Prostate gland (tissue), 2 donors: Measurements from ENCODE around the gene TRAPPC6A.

ENCODE experiments used
- POLR2A ChIP-seq: fragments of 450-650 bp; IDR thresholded peaks from one replicate; pipeline ENCODE4 v1.6.1; 2016; ENCODE audit warnings: antibody characterized with exemption, mild to moderate bottlenecking
- POLR2AphosphoS5 ChIP-seq: sonication (generic); formaldehyde crosslinking; IDR thresholded peaks from one replicate; pipeline ENCODE4 v1.6.1; 2017; ENCODE audit warnings: antibody characterized with exemption
- TF ChIP-seq, protein P1 (sequence below), 4 experiments: fragments of 200-600 bp in 2 of 4; fragments of 450-650 bp in 2 of 4; sonication (generic) in 2 of 4; IDR thresholded peaks; 1 replicate in 3 of 4; 2 replicates in 1 of 4; pipeline ENCODE4 v1.5.1; 2016 to 2019; ENCODE audit warnings: antibody characterized with exemption in 4 of 4, mild to moderate bottlenecking in 2 of 4, moderate library complexity in 2 of 4

DNA sequence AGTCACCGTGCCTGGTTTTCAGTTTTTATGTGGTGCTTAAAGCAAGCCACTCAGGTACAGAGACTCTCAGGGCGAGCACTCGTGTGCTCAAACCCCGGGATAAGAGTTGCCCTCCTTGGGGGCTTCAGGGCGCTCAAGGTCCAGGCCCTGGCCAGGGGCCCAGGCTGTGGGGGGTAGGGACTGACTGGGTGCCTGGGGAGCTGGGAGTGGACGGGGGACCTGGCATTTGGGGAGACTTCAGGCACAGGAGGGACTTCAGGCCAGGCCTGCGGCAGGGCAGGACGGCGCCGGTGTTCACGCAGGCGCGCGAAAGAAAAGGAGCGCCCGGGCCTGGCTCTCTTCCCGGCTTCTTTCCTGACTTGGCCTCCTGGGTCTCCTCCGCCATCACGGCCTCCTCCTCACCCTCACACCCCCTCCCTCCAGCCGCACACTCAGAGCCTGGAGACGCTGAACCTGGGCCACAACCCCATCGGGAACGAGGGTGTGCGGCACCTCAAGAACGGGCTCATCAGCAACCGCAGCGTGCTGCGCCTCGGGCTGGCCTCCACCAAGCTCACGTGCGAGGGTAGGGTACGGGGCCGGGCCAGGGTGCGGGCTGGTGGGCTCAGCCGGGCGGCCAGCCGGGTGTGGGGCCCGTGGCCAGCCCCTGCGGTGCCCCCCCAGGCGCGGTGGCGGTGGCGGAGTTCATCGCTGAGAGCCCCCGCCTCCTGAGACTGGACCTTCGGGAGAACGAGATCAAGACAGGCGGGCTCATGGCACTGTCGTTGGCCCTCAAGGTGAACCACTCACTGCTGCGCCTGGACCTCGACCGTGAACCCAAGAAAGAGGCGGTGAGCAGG is 33.4 kb downstream of the TRAPPC6A start:
- TF ChIP-seq, protein P1, sequence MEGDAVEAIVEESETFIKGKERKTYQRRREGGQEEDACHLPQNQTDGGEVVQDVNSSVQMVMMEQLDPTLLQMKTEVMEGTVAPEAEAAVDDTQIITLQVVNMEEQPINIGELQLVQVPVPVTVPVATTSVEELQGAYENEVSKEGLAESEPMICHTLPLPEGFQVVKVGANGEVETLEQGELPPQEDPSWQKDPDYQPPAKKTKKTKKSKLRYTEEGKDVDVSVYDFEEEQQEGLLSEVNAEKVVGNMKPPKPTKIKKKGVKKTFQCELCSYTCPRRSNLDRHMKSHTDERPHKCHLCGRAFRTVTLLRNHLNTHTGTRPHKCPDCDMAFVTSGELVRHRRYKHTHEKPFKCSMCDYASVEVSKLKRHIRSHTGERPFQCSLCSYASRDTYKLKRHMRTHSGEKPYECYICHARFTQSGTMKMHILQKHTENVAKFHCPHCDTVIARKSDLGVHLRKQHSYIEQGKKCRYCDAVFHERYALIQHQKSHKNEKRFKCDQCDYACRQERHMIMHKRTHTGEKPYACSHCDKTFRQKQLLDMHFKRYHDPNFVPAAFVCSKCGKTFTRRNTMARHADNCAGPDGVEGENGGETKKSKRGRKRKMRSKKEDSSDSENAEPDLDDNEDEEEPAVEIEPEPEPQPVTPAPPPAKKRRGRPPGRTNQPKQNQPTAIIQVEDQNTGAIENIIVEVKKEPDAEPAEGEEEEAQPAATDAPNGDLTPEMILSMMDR (IDR thresholded peaks at IDR 0.05) = no peak
- TF ChIP-seq POLR2A (no peak), POLR2AphosphoS5 (no peak)
